Nephron (organoid): Measurements from ENCODE around the gene SLC36A4.

Experiments used
- H3K27ac Mint-ChIP-seq, 3 experiments: 2 replicates each; pipeline ENCODE4 v1.8.0; 2020; ENCODE audit warnings: mixed read lengths in 3 of 3, mild to moderate bottlenecking in 2 of 3, moderate library complexity in 1 of 3
- H3K27me3 Mint-ChIP-seq: 2 replicates; pipeline ENCODE4 v1.8.0; 2021; ENCODE audit warnings: low read depth, mild to moderate bottlenecking, moderate library complexity, mixed read lengths
- H3K36me3 Mint-ChIP-seq: 2 replicates; pipeline ENCODE4 v1.8.0; 2020; ENCODE audit warnings: low read depth, mixed read lengths
- H3K4me1 Mint-ChIP-seq: 2 replicates; pipeline ENCODE4 v1.8.0; 2020; ENCODE audit warnings: mixed read lengths
- H3K4me3 Mint-ChIP-seq, 3 experiments: 2 replicates each; pipeline ENCODE4 v1.8.0; 2020; ENCODE audit warnings: mild to moderate bottlenecking in 3 of 3, mixed read lengths in 3 of 3, moderate library complexity in 2 of 3
- H3K9me3 Mint-ChIP-seq: 2 replicates; pipeline ENCODE4 v1.8.0; 2020; ENCODE audit warnings: mixed read lengths
- TF ChIP-seq, protein P1 (sequence below), 3 experiments: fragments of 200-600 bp; sonication (generic); IDR thresholded peaks; one replicate each; pipeline ENCODE4 v1.5.0; 2021; ENCODE audit warnings: antibody characterized with exemption in 3 of 3; ENCODE audit not compliant: unreplicated experiment in 3 of 3

SLC36A4 gene

GRCh38 chr11:93220078-93220477 is 22.3 kb upstream of the SLC36A4 start:
- TF ChIP-seq, protein P1, sequence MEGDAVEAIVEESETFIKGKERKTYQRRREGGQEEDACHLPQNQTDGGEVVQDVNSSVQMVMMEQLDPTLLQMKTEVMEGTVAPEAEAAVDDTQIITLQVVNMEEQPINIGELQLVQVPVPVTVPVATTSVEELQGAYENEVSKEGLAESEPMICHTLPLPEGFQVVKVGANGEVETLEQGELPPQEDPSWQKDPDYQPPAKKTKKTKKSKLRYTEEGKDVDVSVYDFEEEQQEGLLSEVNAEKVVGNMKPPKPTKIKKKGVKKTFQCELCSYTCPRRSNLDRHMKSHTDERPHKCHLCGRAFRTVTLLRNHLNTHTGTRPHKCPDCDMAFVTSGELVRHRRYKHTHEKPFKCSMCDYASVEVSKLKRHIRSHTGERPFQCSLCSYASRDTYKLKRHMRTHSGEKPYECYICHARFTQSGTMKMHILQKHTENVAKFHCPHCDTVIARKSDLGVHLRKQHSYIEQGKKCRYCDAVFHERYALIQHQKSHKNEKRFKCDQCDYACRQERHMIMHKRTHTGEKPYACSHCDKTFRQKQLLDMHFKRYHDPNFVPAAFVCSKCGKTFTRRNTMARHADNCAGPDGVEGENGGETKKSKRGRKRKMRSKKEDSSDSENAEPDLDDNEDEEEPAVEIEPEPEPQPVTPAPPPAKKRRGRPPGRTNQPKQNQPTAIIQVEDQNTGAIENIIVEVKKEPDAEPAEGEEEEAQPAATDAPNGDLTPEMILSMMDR (IDR thresholded peaks at IDR 0.05; ENCODE audit: unreplicated experiment in 3 of 3) = no peak
- Mint-ChIP-seq H3K4me1 (peaks cover 19% of the 10 kb centered on the region), H3K27me3 (peaks cover 6% of the 10 kb centered on the region), H3K27ac (peak overlapping the region in 2 of 3 experiments; percentile 50 to 91), H3K4me3 (no peak overlapping the region), H3K36me3 (no peaks in the 10 kb centered on the region), H3K9me3 (no peaks in the 10 kb centered on the region)

- Mint-ChIP-seq H3K27me3 (peaks cover 6% of the 10 kb centered on the region), H3K4me1 (peaks cover 19% of the 10 kb centered on the region), H3K9me3 (no peaks in the 10 kb centered on the region), H3K36me3 (no peaks in the 10 kb centered on the region), H3K27ac (peak overlapping the region in 2 of 3 experiments; percentile 50 to 91), H3K4me3 (no peak overlapping the region)
- TF ChIP-seq, protein P1 (IDR thresholded peaks at IDR 0.05; ENCODE audit: unreplicated experiment in 3 of 3) = no peak
Observed at GRCh38 chr11:93219440-93219839, 21.6 kb upstream of the SLC36A4 start.

DNA sequence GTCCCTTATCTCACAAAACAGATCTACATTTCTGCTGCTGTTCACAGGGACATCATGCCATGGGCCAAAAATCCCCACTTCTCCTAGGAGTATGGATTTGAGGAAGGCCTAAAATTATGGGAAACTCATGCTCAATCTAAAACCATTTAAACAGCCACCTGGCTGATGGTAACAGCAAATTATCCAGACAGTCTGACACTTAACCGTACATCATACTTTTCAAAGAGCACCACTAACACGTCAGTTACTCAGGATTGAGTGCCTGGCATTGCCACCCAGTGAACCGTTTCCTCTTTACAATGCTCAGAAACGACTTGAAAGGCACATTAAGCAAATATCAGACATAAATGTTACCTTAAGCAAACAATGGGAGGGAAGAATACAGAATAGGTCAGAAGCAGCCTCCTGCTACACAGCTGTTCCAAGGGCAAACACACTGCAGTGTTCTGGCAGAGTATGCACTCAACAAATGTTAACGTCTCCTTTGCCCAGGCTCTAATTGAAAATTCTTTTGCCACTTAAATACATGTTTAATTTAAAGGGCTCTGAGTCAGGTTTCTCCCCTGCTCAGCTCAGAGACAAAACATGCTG is 18.8 kb upstream of the SLC36A4 start:
- Mint-ChIP-seq H3K27me3 (peaks cover 6% of the 10 kb centered on the region), H3K27ac (peak overlapping the region in 1 of 3 experiments; percentile 59), H3K9me3 (no peaks in the 10 kb centered on the region), H3K4me1 (peaks cover 19% of the 10 kb centered on the region), H3K4me3 (no peak overlapping the region), H3K36me3 (no peaks in the 10 kb centered on the region)
- TF ChIP-seq, protein P1 (IDR thresholded peaks at IDR 0.05; ENCODE audit: unreplicated experiment in 3 of 3) = no peak

GRCh38 chr11:93213622-93214021 is 15.8 kb upstream of the SLC36A4 start:
- Mint-ChIP-seq H3K4me3 (no peak overlapping the region), H3K9me3 (peaks cover 4% of the 10 kb centered on the region), H3K27ac (peak overlapping the region in 1 of 3 experiments; percentile 89), H3K27me3 (peaks cover 4% of the 10 kb centered on the region), H3K36me3 (peaks cover 3% of the 10 kb centered on the region), H3K4me1 (peaks cover 19% of the 10 kb centered on the region)
- TF ChIP-seq, protein P1 (IDR thresholded peaks at IDR 0.05; ENCODE audit: unreplicated experiment in 3 of 3) = no peak

- H3K27ac Mint-ChIP-seq = no peak overlapping the region
- H3K4me3 Mint-ChIP-seq = no peak overlapping the region
- peaks cover 8% of the 10 kb centered on the region for H3K4me1 Mint-ChIP-seq
- H3K36me3 Mint-ChIP-seq = peaks cover 3% of the 10 kb centered on the region
- TF ChIP-seq, protein P1 (IDR thresholded peaks at IDR 0.05; ENCODE audit: unreplicated experiment in 3 of 3) = no peak
- H3K9me3 Mint-ChIP-seq = peaks cover 4% of the 10 kb centered on the region
- H3K27me3 Mint-ChIP-seq = no peaks in the 10 kb centered on the region
Observed at GRCh38 chr11:93212094-93212493, 14.3 kb upstream of the SLC36A4 start.

DNA sequence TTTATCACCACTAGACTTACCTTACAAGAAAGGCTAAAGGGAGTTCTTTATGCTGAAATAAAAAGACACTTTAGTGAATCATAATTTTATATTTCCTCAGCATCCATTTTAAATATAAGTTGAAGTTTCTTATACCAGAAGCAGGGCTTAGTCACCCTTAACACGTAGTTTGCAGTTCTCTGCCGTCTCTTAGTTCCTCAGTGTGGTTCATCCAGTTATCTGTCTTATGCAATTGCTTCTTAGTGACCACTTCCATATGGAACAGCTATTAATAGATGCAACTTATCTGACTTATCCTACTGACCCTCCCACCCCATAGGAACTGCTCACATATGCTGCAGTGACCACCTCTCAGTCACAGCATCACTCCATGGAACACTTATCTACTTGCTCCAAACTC is 11.7 kb upstream of the SLC36A4 start:
- Mint-ChIP-seq H3K4me1 (no peaks in the 10 kb centered on the region), H3K27ac (no peak overlapping the region), H3K9me3 (peaks cover 4% of the 10 kb centered on the region), H3K36me3 (peaks cover 3% of the 10 kb centered on the region), H3K27me3 (no peaks in the 10 kb centered on the region), H3K4me3 (no peak overlapping the region)
- TF ChIP-seq, protein P1 (IDR thresholded peaks at IDR 0.05; ENCODE audit: unreplicated experiment in 3 of 3) = no peak
